HG02840 (cell line): ENCODE data around the gene CXCL17.

Source experiments
- ATAC-seq: cut with Tn5 transposase; IDR thresholded peaks from one replicate; pipeline ENCODE4 v1.9.1; 2021; ENCODE audit warnings: mild to moderate bottlenecking, moderate library complexity, moderate number of reproducible peaks; ENCODE audit not compliant: unreplicated experiment, low FRiP score

CXCL17 gene

DNA sequence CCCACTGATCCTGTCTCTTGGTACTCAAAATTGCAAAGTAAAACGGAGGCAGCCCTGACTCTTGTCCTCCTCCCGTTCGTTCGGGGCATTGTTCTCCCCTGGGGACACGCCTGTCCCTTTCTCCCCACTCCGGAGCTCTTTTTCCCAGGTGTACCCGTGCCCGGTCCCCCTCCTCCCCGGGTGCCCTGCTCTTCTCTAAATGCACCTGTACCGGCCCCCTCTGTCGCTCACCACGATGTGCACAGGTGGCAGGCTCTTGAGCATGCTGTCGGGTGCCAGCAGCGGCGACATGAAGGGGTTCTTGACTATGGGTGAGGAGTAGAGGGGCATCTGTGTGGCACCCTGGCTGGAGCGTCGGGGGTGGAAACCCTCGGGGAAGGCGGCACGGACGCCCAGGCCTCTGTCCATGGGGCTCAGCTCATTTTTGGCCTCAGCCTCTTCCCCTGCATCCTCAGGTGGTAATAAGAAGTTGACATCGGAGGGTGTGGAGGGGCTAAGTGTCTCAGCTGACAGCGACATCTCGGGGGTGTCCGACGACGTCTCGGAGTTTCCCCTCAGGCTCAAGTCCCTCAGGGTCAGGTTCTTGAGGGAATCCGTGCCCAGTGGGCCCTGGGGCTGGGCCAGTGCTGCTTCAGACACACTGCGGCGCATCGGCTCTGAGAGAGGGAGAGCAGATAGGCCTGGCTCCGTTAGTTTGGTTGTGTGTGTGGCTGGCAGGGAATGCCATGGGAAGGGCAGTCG lies 40.2 kb downstream of the CXCL17 start:
- ATAC-seq: no peak

DNA sequence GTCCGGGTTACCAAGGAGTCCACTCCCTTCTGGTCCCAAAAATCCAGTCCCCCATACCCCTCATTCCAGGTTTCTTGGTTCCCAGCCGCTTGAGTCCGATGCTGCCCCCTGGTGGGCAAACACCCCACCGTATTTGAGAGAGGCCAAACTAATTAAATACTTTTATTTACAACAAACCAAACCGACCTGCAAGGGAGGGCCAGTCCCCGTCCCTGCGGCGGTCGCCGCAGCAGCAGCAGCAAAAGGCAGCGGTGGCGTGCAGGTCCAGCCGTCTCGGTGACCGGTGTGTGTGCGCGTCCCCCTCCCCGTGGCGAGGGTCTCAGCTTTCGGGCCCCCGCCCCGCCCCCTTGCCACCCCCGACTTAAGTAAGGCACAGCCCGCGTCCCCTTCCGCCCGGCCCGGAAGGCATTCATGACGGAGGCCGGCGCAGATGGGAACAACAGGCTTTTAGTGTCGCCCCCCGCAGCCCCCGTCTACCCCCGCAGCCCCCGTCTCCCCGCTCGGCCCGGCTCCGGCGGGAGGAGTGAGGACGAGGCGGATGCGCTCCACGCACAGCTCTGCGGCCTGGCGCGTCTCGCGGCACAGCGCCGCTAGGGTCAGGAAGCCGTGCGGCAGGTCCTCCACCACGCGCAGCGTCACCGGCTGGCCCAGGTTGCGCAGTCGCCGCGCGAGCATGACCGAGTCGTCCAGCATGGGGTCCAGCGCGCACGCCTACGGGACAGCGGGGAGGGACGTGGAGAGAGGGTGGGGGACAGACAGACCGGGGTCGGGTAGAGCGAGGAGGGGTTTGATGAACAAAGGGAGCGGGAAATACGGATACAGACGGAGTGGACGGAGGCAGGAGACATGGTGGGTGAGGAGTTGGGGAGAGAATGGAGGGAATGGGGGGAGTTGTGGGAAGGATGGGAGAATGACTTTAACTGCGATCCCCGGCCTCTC lies 41.1 kb downstream of the CXCL17 start:
- ATAC-seq: no peak

DNA sequence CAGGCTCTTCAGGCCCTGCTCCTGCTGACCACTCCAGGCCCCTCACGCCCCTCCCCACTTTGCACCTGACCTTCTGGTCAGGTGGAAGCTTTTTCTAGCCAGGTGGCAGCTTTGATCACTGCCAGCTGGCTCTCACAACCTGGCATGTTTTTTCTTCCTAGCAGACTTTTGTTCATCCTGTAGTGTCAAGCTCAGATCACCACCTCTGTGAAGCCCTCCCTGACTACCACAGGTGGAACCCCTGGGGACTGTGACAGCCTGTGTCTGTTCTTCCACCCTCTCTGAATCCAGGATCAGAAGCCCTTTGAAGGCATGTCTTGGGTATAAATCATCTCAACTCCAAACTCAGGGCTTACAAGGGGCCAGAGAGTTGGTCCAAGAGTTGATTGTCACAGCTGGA lies 42.3 kb downstream of the CXCL17 start:
- ATAC-seq: no peak

DNA sequence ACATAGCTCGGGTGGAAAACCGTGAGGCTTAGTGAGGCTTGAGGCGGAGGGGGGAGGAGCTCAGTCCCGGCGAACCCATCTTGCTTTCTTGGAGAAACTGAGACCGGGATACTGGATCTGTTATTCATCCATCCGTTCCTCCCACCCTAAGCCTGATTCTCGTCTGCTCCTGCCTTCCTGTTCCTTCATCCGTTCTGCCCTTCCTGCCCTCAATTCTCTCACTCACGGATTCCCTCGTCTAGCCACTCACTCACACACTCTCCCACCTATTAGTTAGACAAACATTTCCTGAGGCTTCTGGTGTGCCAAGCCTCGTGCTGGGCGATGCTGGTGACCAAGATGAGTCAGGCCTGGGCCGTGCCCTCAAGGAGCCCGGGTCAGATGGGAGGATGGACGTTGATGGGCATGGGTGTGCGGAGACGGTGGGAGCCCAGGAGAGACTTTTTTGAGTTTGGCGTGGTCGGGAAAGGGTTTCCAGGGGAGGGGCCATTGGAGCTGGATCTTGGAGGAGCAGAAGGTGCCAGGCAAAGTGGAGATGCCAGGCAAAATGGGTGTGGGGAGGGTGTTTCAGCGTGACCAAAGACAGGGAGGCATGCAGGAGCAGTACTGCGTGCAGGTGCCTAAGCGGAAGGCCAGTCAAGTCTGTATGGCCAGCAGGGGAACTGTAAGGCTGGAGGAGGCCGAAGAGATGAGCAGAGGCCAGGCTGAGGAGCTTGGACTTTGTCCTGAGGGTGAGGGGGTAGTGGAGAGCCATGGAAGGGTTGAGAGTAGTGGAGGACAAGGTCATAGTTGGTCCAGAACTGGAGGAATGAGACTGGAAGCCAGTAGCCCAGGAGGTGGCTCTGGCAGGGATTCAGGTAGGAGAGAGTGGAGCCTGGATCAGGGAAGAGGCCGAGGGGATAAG lies 45.2 kb downstream of the CXCL17 start:
- no peak for ATAC-seq

DNA sequence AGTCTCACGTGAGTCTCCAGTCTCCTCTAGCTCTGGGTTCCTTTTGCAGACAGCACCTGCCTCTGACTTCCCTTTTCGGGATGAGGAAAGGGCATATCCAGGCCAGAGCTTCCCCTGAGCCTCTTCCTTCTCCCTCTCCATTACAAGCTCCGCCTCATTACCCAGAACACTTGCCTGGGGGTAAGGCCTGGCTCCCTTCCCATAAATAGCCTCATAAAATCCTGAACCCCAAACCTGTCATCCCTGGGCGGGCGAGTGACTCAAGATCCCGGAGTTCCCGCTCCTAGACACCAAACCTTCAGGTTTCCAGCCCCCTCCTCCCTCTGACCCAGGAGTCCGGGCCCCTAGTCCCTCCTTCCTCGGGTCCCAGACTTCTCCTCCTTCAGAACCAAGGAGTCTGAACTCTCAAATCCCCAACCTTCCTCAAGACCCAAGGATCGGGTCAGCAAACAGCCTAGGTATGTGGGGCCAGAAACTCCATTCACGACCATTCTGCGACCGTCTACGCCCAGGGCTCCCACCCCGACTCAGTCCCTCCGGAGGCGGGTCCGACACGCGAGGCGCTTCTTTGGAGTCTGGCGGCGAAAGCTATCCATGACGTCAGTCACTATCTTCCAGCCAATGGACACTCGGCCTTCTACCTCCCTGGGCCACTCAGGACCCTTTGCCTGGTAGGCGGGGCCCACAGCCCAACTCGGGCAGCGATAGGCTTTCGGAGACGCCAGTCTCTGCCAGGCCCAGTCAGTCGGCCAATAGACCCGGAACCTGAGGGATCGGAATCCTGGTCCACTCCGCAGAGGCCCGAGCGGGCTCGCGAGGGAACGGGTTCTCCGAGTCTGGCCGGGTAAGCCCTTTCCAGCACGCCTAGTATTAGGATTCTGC lies 46.1 kb downstream of the CXCL17 start:
- peak; percentile 96 for ATAC-seq

DNA sequence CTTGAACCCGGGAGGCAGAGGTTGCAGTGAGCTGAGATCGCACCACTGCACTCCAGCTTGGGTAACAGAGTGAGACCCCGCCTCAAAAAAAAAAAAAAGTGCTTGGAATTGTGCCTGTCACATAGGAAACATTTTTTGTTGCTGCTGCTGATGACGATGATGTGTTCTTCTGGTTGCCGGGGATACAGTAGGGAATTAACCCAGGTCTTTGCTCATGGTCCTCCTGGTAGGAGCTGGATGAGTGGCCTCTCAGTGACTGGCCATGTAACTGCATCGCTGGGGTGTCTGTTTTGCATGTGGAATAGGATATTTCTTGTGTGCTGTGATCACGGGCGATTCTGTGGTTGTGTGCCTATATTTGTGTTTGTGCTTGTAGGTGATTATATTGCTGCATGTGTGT lies 48.0 kb downstream of the CXCL17 start:
- no peak for ATAC-seq

DNA sequence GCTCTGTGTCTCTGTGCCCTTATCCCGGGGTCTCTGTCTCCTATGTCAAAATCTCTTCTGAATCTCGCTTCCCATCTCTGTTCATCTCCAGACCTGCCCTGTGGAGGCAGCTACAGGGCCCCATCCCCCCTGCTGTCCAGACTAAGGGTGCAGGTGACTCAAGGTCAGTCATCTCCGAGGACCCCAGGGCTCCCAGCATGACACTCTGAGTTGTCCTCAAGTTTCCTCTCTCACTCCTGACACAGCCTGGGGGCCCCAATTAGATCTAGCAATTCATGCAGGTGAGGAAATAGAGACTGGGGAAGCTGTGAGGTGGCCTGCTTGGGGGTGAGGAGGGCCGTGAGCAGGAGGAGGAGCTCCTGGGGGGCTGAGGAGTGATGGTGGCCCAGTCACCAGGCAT lies 50.6 kb downstream of the CXCL17 start:
- no peak for ATAC-seq

DNA sequence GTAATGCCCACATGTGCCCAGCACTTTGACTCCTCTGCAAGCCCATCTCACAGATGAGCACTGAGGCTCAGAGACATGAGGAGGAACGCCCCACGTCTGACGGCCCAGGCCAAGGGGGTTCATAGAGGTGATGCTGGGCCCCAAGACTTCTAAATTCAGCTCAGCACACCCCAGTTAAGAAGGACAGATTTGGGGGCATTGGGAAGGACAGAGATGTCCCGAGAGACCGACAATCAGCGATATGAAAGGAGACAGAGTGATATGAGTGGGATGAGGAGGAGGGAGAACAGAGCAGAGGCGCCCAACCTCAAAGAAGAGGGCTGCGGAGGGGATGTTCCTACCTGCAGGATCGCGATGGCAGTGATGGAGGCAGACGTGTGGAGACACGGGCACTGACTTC lies 52.8 kb downstream of the CXCL17 start, which contains the start of gene CNFN:
TSS of gene CNFN (minus strand) at position 399 of the 400 bp plus-strand sequence. CDS start 1,260 bp downstream, outside the sequence.
- no peak for ATAC-seq

DNA sequence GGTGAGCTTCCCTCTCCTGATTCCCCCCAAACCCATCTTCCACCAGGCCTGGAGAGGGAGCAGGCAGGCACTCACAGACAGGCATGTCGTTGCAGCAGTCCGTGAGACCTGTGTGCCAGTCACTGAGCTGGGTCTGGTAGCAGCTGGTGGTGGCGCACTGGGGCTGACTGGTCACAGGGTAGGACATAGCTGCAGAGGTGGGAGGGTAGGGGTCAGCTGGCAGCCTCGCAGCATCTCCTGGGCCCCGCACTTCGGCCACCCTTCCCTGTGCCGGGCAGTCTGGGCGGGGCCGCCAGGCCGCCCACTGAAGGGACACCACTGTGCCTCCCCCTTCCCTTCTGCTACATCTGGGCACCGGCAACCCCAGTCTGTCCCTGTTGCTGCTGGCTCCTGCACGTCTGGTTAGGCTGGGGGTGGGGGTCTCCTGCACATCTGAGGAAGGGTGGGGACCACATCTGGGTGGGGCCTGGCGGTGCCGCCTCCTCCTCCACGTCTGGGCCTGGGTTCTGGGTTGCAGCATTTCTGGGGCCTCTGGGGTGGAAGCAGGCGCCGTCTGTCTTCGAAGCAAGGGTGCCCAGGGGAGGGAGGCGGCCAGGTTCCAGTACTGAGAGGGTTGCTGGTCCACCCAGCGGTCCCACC lies 53.8 kb downstream of the CXCL17 start:
- ATAC-seq: no peak

DNA sequence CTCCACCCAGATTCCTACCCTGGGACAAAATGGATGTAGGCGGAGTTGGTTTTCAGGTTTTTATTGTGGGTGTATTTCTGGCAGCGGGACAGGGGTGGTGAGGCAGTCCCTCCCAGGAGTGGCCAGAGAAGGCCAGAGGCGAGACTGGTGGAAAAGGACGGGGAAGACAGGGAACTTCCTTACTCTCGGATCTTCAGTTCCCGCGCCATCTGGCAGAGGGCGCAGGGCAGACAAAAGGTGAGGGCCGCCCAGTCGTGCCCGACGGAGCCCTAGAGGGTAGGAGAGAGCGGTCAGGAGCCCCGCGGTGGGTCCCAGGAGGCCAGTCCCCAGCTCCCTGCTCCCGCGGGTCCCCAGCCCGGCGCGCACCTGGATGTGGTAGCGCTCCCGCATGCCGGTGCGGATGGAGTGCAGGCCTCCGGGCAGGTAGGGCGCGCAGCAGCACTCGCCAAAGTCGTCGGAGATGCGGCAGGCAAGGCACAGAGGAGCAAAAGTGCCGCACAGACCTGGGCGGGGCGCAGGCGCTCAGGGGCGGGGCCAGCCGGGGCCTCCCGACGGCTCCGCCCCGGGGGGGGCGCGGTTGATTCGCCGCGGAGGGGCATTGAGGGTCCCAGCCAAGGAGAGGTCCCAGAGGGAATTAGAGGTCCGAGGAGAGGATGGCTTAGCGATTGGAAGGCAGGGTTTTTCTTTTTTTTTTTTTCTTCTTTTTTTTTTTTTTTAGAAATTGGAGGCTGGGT lies 55.6 kb downstream of the CXCL17 start:
- ATAC-seq: no peak

DNA sequence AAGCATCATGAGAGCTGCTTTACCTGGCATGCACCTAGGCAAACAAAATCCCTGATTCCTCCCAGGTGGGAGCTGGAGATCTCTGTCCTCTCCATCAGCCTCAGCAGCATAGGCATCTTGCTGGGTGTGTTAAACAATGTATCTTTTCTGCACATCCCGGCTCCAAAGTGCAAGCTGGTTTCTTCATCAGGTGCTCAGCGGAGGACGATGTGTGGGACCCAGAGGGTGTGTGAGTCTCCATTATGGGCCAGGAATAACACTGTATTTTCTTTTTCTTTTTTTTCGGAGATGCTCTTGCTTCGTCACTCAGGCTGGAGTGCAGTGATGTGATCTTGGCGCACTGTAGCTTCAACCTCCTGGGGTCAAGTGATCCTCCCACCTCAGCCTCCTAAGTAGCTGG lies 62.6 kb downstream of the CXCL17 start:
- no peak for ATAC-seq
